ENCODE measurements around the gene CCM2.

CCM2 gene

DNA sequence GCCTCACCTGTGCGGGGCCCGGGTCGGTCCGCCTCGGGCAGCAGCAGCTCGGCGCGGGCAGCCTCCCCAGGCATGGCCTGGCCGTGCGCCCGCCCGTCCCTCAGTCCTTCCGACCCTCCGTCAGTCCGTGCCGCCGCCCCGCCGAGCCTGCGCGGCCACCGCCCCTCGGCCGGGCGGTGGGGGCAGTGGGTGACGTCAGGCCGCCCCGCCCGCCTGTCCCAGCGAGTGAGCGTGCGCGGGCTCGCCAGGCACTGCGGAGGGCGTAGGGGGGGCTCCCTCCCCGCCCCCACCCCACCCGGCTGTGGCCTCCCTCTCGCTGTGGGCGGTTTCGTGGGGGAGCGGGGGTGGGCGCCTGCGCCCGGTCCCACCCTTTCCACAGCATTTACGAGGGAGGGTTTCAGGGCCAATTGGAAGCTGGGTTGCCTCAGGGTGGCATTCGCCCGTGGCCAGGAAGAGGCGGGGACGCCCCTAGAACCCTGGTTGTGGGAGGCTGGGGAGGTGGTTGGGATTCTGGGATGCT lies 88.9 kb downstream of the CCM2 start, which contains the start of gene NACAD:
Gene NACAD, minus strand, starts transcription at position 149 of the 520 bp plus-strand sequence. Its CDS starts 75 bp downstream, at position 74.
- H3K4me3 ChIP-seq (ENCODE audit: low read depth, low read length): peak within 1 kb of the TSS; percentile 66
- TF ChIP-seq, protein P1, sequence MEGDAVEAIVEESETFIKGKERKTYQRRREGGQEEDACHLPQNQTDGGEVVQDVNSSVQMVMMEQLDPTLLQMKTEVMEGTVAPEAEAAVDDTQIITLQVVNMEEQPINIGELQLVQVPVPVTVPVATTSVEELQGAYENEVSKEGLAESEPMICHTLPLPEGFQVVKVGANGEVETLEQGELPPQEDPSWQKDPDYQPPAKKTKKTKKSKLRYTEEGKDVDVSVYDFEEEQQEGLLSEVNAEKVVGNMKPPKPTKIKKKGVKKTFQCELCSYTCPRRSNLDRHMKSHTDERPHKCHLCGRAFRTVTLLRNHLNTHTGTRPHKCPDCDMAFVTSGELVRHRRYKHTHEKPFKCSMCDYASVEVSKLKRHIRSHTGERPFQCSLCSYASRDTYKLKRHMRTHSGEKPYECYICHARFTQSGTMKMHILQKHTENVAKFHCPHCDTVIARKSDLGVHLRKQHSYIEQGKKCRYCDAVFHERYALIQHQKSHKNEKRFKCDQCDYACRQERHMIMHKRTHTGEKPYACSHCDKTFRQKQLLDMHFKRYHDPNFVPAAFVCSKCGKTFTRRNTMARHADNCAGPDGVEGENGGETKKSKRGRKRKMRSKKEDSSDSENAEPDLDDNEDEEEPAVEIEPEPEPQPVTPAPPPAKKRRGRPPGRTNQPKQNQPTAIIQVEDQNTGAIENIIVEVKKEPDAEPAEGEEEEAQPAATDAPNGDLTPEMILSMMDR (IDR thresholded peaks at IDR 0.05; ENCODE audit: low read depth, low read length): no peak

DNA sequence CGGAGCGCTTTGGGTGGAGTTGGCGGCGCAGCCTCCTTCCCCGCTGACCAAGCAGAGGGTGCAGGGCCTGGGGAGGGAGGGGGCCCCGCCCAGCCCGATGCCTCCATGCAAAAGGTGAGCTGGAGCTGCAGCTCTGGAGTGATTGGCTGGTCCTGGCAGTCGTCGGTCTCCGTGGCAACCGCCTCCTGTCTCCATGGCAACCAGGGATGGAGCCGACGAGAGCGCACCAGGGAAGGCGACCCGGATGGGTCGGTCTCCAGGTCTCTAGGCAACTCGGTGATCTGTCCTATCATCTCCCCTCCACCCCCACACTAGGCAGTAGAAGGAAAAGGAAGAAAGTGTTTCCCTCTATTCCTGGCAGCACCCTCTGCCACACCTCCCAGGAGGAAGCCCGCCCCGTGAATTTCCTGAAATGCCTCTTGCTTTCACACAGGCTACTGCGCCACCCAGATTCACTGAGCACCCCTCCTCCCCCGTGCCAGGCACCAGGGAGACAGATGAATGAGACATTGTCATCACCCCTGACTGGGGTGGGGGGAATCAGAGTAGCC lies 89.4 kb downstream of the CCM2 start:
- peak overlapping the region; percentile 66 for H3K4me3 ChIP-seq (ENCODE audit: low read depth, low read length)
- TF ChIP-seq, protein P1 (IDR thresholded peaks at IDR 0.05; ENCODE audit: low read depth, low read length): no peak

DNA sequence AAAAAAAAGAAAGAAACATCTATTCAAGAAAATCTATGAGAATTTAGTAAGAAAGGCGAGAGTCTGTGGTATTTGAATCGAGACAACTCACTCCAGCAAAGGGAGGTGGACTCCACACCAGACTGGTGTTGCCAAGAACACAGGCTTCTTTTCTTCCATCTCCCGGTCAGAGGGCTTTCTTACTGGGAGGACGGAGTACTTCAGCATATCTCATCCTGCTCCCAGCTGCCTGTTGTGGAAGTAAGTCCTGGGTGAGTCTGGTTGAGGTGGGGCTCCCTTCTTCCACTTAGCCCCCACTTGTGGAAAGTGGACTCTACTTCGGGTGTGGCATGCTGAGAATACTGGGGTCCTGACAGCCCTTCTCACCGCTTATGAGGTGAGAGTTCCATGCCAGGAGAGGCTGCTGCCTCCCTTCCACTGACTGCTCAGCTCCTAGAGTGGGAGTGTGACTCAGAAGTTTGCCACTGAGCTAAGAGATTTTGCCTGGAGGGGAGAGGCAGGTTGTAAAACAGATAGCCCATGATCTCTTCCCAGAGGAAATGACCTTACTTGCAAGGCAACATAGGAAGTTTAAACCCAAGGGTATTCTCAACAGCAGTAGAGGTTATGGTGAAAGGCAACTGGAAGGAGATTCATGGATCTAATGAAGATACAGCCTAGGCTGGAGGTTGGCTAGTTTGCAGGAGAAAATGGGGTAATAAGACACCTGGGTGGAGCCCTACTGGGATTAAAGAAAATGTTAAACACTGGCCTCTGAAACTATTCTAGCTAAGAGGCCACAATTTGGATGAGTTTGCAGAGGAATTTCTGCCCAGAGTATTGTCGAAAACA lies 92.3 kb downstream of the CCM2 start:
- H3K4me3 ChIP-seq (ENCODE audit: low read depth, low read length): no peak overlapping the region
- TF ChIP-seq, protein P1 (IDR thresholded peaks at IDR 0.05; ENCODE audit: low read depth, low read length): no peak

DNA sequence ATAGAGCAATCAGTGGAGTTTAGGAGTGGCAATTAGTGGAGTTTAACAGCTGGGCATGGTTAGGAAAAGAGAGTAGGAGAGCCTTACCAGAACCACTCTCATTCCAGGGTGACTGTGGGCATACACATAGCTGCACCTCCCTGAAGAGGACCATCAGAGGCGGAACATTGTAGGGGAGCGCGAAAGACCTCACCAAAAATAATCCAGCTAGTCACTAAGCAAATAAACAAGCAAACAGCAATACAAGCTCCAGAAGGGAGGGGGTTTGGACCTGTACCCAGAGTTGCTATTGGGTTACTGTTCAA lies 92.9 kb downstream of the CCM2 start:
- TF ChIP-seq, protein P1 (IDR thresholded peaks at IDR 0.05; ENCODE audit: low read depth, low read length): no peak
- no peak overlapping the region for H3K4me3 ChIP-seq (ENCODE audit: low read depth, low read length)

DNA sequence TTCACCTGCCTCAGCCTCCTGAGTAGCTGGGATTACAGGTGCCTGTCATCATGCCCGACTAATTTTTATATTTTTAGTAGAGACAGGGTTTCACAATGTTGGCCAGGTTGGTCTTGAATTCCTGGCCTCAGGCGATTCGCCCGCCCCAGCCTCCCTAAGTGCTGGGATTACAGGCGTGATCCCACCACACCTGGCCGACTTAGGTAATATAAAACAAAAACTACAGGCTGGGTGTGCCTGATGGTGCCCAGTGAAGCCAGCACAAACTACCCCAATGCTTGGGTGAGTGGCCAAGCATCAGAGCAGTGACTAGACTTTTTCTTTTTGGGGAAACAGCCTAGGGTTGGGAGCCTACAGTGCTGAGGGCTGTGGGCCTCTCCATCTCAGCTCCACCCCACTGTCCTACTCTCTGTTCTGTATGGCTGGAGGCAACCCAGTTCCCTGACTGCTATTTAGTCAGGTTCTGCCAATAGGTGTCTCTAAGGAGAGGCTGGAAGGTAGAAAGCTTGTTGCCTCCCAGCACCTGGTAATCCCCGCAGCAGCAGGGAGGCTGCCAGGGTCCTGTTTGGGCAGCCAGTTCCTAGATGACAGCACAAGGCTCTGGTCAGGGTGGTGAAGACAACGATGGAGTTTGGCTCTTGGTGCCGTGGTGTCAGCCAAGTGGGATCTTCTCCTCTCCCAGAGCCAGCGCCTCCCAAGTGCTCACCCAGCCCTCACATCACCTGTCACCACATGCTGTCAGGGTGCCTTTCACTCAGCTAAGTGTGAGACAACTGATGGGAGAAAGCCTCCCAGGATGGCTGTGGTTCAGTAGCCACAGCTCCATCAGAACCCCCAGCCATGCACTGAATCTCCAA lies 99.2 kb downstream of the CCM2 start:
- no peak overlapping the region for H3K4me3 ChIP-seq (ENCODE audit: low read depth, low read length)
- TF ChIP-seq, protein P1 (IDR thresholded peaks at IDR 0.05; ENCODE audit: low read depth, low read length): no peak

DNA sequence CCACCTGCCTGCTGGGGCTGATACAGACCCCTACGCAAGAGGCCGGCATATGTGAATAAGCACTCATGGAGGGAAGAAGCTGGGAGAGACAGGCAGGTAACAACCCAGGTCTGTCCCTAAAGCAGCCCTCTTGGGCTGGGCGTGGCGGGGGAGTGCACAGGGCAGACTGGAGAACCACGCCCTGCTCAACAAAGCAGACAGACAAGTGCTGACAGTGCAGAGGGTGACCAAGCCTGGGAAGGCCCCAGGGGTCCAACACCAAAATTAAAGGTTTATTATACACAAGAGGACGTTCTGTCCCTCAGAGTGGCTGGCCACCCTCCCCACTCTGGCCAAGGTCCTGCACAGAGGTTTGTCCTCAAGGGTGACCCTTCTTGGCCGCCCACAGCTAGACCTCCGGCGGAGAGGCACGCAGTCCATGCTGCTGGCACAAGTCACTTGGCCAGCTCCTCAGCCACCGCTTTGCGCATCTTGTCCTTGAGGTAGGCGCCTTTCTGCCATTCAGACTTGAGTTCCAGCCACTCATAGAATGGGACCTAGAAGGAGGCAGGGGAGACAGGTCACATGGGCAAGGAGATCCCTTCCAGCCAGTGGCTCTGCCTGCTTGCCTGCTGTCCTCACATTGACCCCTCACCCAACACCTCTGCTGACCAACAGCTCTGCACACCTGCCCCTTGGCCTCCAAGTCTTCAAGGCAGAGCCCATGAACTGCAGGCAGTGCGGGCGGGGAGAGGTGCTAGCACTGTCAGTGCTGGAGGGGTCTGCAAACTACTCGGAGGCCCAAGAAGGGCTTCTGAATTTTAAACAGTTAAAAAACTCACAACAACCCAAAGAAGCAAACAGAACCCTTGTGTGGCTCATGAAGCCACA lies 100.1 kb downstream of the CCM2 start:
- H3K4me3 ChIP-seq (ENCODE audit: low read depth, low read length): no peak overlapping the region
- TF ChIP-seq, protein P1 (IDR thresholded peaks at IDR 0.05; ENCODE audit: low read depth, low read length): no peak

All from WI38 (cell line).